Measurements from ENCODE around the gene GRK5. TPM values are rescaled to one million over a fixed set of nuclear protein-coding genes. Genes with fewer than 3 reads are reported as not detected.
"Not testable (repeated sequence)": the region's sequence is repeated elsewhere in the genome, so short reads cannot be mapped to it uniquely, and the experiment has no call there.

The GRK5 gene
- total RNA-seq, 4 donors from 2014 or later = 15.9 to 53.8 (median 18.4) TPM

DNA sequence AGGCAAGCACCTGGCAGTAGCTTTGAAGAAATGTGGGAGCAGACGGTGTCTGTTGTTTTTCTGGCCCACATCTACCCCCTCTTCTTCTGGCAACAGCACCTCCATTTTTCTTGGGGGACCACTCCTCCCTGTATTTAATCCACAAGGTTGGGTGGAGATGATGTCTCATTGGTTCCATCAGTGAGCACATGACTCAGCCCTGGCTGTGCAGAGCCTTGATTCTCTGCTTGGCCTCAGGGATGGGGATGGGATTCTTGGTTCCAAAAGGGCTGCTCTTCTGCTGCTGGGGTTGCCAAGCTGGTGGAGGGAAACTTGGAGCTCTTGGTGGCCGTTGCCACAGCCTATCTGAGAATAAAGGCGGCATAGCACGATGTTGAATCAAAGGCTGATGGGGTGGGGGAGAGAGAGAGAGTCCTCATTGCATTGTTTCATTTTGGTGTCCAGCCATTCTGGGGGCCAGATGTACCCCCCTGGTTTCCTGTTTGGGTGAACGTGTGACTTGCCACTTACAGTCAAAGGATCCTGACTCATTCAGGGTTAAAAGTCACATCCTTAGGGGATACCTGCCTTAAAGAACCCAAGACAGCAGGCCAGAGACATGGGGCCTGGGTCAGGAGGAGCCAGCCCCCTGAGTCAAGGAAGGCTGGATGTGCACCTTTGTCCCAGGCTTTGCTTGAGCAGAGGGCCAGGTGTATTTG is 25.9 kb downstream of the GRK5 start:
- ATAC-seq (ENCODE audit: low FRiP score) (no peak), DNase-seq (ENCODE audit: low spot score) (no peak)
- TF ChIP-seq, protein P1, sequence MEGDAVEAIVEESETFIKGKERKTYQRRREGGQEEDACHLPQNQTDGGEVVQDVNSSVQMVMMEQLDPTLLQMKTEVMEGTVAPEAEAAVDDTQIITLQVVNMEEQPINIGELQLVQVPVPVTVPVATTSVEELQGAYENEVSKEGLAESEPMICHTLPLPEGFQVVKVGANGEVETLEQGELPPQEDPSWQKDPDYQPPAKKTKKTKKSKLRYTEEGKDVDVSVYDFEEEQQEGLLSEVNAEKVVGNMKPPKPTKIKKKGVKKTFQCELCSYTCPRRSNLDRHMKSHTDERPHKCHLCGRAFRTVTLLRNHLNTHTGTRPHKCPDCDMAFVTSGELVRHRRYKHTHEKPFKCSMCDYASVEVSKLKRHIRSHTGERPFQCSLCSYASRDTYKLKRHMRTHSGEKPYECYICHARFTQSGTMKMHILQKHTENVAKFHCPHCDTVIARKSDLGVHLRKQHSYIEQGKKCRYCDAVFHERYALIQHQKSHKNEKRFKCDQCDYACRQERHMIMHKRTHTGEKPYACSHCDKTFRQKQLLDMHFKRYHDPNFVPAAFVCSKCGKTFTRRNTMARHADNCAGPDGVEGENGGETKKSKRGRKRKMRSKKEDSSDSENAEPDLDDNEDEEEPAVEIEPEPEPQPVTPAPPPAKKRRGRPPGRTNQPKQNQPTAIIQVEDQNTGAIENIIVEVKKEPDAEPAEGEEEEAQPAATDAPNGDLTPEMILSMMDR (IDR thresholded peaks at IDR 0.05) = no peak

DNA sequence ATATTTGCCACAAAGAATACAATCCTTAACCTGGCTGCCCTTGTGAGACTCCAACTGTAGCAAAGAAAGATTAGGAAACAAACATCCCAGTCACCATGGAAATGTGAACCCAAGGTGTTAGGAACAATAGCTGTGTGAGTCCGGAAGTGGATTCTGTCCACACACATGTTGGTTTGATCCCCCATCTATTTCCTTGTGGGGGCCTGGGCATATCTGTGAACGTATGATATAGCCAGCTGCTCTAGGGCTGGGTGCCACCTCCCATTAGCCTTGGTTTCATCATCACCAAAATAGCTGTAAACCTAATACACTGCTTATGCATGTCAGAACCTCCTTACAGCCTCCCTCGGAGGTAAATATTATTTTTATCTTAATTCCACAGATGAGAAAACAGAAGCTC is 26.4 kb downstream of the GRK5 start:
- DNase-seq (ENCODE audit: low spot score) (no peak), ATAC-seq (ENCODE audit: low FRiP score) (no peak)
- TF ChIP-seq, protein P1 (IDR thresholded peaks at IDR 0.05) = no peak

DNA sequence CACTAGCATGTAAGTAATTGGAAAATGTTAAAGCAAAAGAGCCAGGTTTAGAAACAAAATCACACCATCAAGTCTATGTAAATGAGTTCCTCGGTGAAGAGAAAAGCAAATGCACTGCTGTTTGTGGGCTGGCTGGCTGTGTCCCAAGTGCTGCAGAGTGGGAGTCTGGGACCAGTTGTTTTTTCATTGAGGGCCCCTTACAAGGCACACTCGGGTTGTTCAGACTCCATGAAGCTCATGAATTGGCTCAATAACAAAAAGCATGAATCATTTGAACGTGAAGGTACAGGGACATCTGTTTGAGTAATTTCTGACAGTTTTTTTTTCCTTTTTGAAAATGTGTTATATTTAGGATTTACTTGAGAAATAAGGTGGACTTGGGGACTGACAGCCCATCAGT is 28.0 kb downstream of the GRK5 start:
- TF ChIP-seq, protein P1 (IDR thresholded peaks at IDR 0.05) = no peak
- ATAC-seq (ENCODE audit: low FRiP score) (no peak), DNase-seq (ENCODE audit: low spot score) (no peak)

DNA sequence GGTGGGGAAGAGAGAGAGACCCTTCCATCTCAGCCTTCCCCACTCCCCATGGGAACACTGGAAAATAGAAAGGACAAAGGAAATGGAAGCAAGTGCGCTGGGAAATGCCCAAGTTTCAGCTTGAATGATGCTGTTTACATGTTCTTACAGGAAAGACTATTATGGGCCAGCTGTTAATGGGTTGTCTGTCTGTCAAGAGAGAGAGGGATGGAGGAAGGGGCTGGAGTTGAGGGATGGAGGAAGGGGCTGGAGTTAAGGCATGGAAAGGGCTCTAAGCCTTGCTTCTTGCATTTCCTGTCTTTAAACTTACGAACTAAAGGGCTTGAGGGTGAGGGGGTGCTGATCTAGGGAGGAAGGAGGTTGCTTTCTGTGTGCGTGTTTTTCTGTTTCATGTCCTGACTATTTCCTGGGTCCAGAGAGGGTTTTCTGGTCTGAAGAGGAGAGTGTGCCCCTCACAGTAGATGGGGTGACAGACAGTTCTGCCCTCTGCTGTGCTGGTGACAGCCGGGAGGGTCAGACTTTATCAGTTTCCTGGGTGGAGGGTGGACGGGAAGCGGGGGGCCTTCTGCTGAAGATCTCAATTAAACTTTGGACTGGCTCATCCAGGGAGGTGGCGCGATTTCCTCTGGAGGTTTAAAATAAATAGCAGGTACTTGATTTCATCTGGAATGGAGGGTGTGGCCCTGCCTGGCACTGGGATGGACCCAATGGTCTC is 30.5 kb downstream of the GRK5 start:
- no peak for DNase-seq (ENCODE audit: low spot score)
- TF ChIP-seq, protein P1 (IDR thresholded peaks at IDR 0.05) = no peak
- no peak for ATAC-seq (ENCODE audit: low FRiP score)

GRCh38 chr10:119238577-119238976 is 31.2 kb downstream of the GRK5 start:
- no peak for ATAC-seq (ENCODE audit: low FRiP score)
- DNase-seq (ENCODE audit: low spot score) = no peak
- TF ChIP-seq, protein P1 (IDR thresholded peaks at IDR 0.05) = no peak

DNA sequence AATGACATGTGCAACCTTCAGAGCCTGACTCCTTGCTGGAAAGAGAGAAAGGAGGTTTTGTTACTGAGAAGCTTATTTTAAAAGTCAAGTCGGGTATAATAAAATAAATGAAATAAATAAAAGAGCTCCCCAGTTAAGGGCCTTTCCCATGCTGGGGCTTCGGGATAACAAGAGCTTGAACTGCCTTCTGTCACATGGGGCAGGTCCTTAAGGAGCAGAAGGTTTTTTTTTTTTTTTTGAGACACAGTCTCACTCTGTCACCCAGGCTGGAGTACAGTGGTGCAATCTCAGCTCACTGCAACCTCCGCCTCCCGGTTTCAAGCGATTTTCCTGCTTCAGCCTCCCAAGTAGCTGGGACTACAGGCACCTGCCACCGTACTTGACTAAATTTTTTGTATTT is 31.6 kb downstream of the GRK5 start:
- DNase-seq (ENCODE audit: low spot score); ATAC-seq (ENCODE audit: low FRiP score): not testable (repeated sequence)

- not testable (repeated sequence) for ATAC-seq (ENCODE audit: low FRiP score); DNase-seq (ENCODE audit: low spot score)
These were observed 32.3 kb downstream of the GRK5 start for GRCh38 chr10:119239630-119240029.

DNA sequence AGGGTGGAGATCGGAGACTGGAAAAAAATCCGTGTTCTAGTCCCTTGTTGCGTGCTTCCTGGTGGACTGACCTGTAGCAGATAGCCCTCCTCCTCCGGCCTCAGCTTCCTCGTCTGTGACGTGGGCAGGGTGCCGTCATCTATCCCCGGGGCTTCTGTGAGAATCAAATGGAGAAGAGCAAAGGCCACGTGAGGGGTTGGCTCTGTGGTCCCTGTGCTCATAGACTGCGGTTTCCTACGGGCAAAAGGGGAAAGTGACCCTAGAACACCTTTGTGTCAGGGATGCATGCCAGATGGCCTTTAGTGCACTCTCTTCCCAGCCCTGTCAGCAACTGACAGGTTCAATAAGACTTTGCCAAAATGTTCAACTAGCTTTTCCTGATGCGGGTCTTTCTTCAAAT is 33.7 kb downstream of the GRK5 start:
- TF ChIP-seq, protein P1 (IDR thresholded peaks at IDR 0.05) = no peak
- no peak for ATAC-seq (ENCODE audit: low FRiP score)
- DNase-seq (ENCODE audit: low spot score) = no peak
